B cell (primary cell): ENCODE measurements around the gene SNRK. TPM values are rescaled to one million over a fixed set of nuclear protein-coding genes. Genes with fewer than 3 reads are reported as not detected.

ENCODE experiments used
- ATAC-seq: fragments of 200-7000 bp; cut with Tn5 transposase; one replicate; pipeline ENCODE4 v1.10.0; 2021; ENCODE audit warnings: low read depth, mild to moderate bottlenecking, moderate number of reproducible peaks, moderate library complexity
- CTCF ChIA-PET: fragments of 350-600 bp; sonication (Branson Sonifier 250); formaldehyde crosslinking; loops from one replicate; lab custom pipeline; 2021; ENCODE audit warnings: antibody characterized with exemption, inconsistent platforms; lab: Charles Lee
- POLR2A ChIA-PET: fragments of 350-600 bp; sonication (Branson Sonifier 250); formaldehyde crosslinking; loops from one replicate; lab custom pipeline; 2021; ENCODE audit warnings: antibody characterized with exemption; lab: Charles Lee
- DNase-seq: peaks from one replicate; pipeline ENCODE4 v3.0.0; 2013
- H2AFZ ChIP-seq: 2 replicates; pipeline ENCODE4 v1.6.1; 2012; ENCODE audit warnings: mild to moderate bottlenecking, low read depth, low read length; ENCODE audit not compliant: insufficient read depth, poor library complexity, severe bottlenecking
- H3K27ac ChIP-seq, 2 donors: 1 replicate in 1 of 2; 2 replicates in 1 of 2; pipeline ENCODE4 v1.5.1; 2012 to 2013; ENCODE audit warnings: low read length in 2 of 2, mild to moderate bottlenecking in 2 of 2, moderate library complexity in 1 of 2
- H3K27me3 ChIP-seq, 4 experiments: fragments of 200-600 bp in 1 of 4; sonication (generic) in 1 of 4; replicated peaks in 1 of 4; 1 replicate in 2 of 4; 2 replicates in 2 of 4; pipeline versions ENCODE4 v1.6.1 to v1.7.0; 2013 to 2016; ENCODE audit warnings: low read length in 3 of 4, mild to moderate bottlenecking in 2 of 4, mixed read lengths in 1 of 4, moderate library complexity in 1 of 4; ENCODE audit not compliant: insufficient read depth in 4 of 4, control insufficient read depth in 3 of 4; ENCODE audit errors: control extremely low read depth in 1 of 4
- H3K36me3 ChIP-seq, 2 experiments: replicated peaks in 1 of 2; 1 replicate in 1 of 2; 2 replicates in 1 of 2; pipeline versions ENCODE4 v1.6.1 to v1.7.1; 2013; ENCODE audit warnings: low read length in 1 of 2; ENCODE audit not compliant: insufficient read depth in 2 of 2, control insufficient read depth in 1 of 2; ENCODE audit errors: control extremely low read depth in 1 of 2, extremely low read depth in 1 of 2
- H3K4me1 ChIP-seq, 2 donors: fragments of 200-600 bp in 1 of 2; sonication (generic) in 1 of 2; 1 replicate in 1 of 2; 2 replicates in 1 of 2; pipeline versions ENCODE4 v1.5.1 to v1.6.1; 2013 to 2017; ENCODE audit warnings: low read length in 2 of 2; ENCODE audit not compliant: control insufficient read depth in 2 of 2, insufficient read depth in 2 of 2
- H3K4me2 ChIP-seq: replicated peaks from 2 replicates; pipeline ENCODE3; 2012; ENCODE audit warnings: mild to moderate bottlenecking, low read depth, low read length; ENCODE audit not compliant: poor library complexity, severe bottlenecking
- H3K4me3 ChIP-seq, 5 experiments: fragments of 200-600 bp in 1 of 5; sonication (generic) in 1 of 5; 1 replicate in 3 of 5; 2 replicates in 2 of 5; pipeline versions ENCODE4 v1.5.1 to v1.7.0; 2011 to 2016; ENCODE audit warnings: low read length in 4 of 5, mild to moderate bottlenecking in 4 of 5, low read depth in 2 of 5, control low read depth in 1 of 5, moderate library complexity in 1 of 5; ENCODE audit not compliant: insufficient read depth in 1 of 5; ENCODE audit errors: control extremely low read depth in 1 of 5, extremely low read depth in 1 of 5
- H3K79me2 ChIP-seq: fragments of 200-600 bp; sonication (generic); one replicate; pipeline ENCODE4 v1.6.0; 2016; ENCODE audit warnings: low read length; ENCODE audit not compliant: control insufficient read depth, insufficient read depth
- H3K9ac ChIP-seq: fragments of 200-600 bp; sonication (generic); 2 replicates; pipeline ENCODE4 v1.6.1; 2017; ENCODE audit warnings: mild to moderate bottlenecking, low read length, moderate library complexity
- H3K9me3 ChIP-seq, 3 donors: one replicate each; pipeline versions ENCODE4 v1.6.1 to v1.7.1; 2013; ENCODE audit warnings: low read length in 2 of 3; ENCODE audit not compliant: control insufficient read depth in 2 of 3, insufficient read depth in 1 of 3; ENCODE audit errors: control extremely low read depth in 1 of 3
- H4K20me1 ChIP-seq: 2 replicates; pipeline ENCODE4 v1.6.0; 2012; ENCODE audit warnings: mild to moderate bottlenecking, low read length; ENCODE audit not compliant: insufficient read depth, control insufficient read depth, poor library complexity, severe bottlenecking
- H3K27ac Mint-ChIP-seq: one replicate; pipeline ENCODE4 v1.8.0; 2021; ENCODE audit warnings: mixed read lengths
- H3K27me3 Mint-ChIP-seq: one replicate; pipeline ENCODE4 v1.8.0; 2021; ENCODE audit warnings: mixed read lengths
- H3K4me1 Mint-ChIP-seq: one replicate; pipeline ENCODE4 v1.8.0; 2021; ENCODE audit warnings: mixed read lengths
- H3K4me3 Mint-ChIP-seq: one replicate; pipeline ENCODE4 v1.8.0; 2021; ENCODE audit warnings: mixed read lengths
- H3K9me3 Mint-ChIP-seq: one replicate; pipeline ENCODE4 v1.8.0; 2022; ENCODE audit warnings: mixed read lengths; ENCODE audit not compliant: insufficient read depth
- CTCF ChIP-seq: fragments of 200-600 bp; IDR thresholded peaks from one replicate; pipeline ENCODE4 v1.8.0; 2022; ENCODE audit warnings: antibody characterized with exemption, mild to moderate bottlenecking
- EZH2 ChIP-seq: IDR thresholded peaks from 2 replicates; pipeline ENCODE4 v1.6.1; 2012; ENCODE audit warnings: borderline replicate concordance, low read depth, mild to moderate bottlenecking, moderate library complexity, low read length; ENCODE audit not compliant: insufficient read depth, poor library complexity, severe bottlenecking
- WGBS: methylation state at CpG from one replicate; pipeline ENCODE4 v1.1.5; 2013; ENCODE audit warnings: missing lambda C conversion rate; ENCODE audit not compliant: insufficient coverage; 5-methylcytosine and 5-hydroxymethylcytosine counted together
- intact Hi-C: fragments of 100-400 bp; cut with micrococcal nuclease; formaldehyde crosslinking; loops from one replicate; pipeline ENCODE4 v1.10.0; 2022
- polyA plus RNA-seq: library from polyadenylated mRNA; depleted of rRNA; stranded (reverse); fragments of >200 nt; gene quantifications from 2 replicates; pipeline ENCODE4 v1.2.3, GENCODE V29; 2012
- total RNA-seq, 2 donors: library from RNA; stranded (reverse); fragments of 120-200 nt in 1 of 2; gene quantifications; 1 replicate in 1 of 2; 2 replicates in 1 of 2; pipeline versions ENCODE4 v1.2.3 to v1.2.4, GENCODE V29; 2013 to 2022

Gene SNRK
- total and polyA plus RNA-seq, 2 donors (not counting 1 experiment from before 2014, with no cell fraction given), result 17.8 to 46.7 TPM

DNA sequence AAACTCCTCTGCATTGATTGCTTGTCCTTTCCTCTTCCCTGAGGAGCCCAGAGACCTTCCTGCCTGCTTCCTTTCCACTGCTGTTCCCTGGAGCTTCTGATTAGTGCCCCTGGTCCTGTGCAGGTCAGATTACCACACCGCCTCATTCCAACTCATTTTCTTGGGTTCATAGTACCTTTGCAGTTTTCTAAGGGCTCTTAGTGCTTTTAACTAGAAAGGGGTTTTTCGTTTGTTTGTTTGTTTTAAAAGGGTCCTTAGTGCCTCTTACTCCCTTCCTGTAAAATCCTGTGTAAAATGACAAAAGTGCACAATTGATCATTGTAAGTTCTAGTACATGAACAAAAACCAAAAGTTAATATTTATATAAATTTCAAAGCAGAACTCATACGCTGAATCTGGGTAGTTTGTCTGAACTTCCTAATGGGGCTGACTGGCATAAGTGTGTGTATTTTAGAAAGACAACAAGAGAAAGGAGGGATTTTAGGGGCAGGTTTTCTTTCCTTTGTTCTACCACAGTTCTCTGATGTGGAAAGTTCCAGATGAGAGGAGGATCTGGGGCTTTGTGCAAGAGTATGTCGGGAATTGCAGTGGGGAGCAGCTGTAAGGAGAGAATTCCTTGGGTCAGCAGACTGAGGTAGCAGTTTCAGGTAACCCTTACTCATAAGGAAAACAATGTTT lies 30.6 kb downstream of the SNRK start:
- ATAC-seq (no peak), DNase-seq (no peak)
- Histone ChIP-seq H3K4me1 (peaks cover 8 to 9% of the 10 kb centered on the region in 2 donors), H3K4me2 (no peak overlapping the region), H3K27me3 (no peaks in the 10 kb centered on the region), H3K79me2 (peaks cover 97% of the 10 kb centered on the region), H4K20me1 (peaks cover 67% of the 10 kb centered on the region), H3K9ac (no peak overlapping the region), H3K4me3 (no peak overlapping the region), H3K9me3 (peaks cover 0 to 1% (median 0%) of the 10 kb centered on the region in 3 donors), H2AFZ (no peak overlapping the region), H3K36me3 (peaks cover 2 to 10% of the 10 kb centered on the region in 2 experiments), H3K27ac (no peak overlapping the region)
- no peak for TF ChIP-seq EZH2
- TF ChIP-seq CTCF, result no peak
- H3K4me1 Mint-ChIP-seq, result peaks cover 37% of the 10 kb centered on the region
- WGBS, result no CpG with 5 or more reads among the region's 4 CpGs
- ChIA-PET POLR2A (no interaction called here), CTCF (no interaction called here)
- H3K27me3 Mint-ChIP-seq, result no peaks in the 10 kb centered on the region
- intact Hi-C loops, result no loop called here
- no peak overlapping the region for H3K27ac Mint-ChIP-seq
- no peak overlapping the region for H3K4me3 Mint-ChIP-seq
- peaks cover 3% of the 10 kb centered on the region for H3K9me3 Mint-ChIP-seq
